Measurements from ENCODE around the gene F3.

GRCh38 chr1:94481473-94481933 is 60.1 kb downstream of the F3 start:
- TF ChIP-seq CTCF (IDR thresholded peaks at IDR 0.05) (peak; percentile 90), EZH2 (IDR thresholded peaks at IDR 0.05; ENCODE audit: borderline replicate concordance, insufficient read depth, low read depth, low read length, poor library complexity, severe bottlenecking) (no peak)

All from B cell (primary cell).